ENCODE results near the gene MYADM. TPM values are rescaled to one million over a fixed set of nuclear protein-coding genes. Genes with fewer than 3 reads are reported as not detected.

Gene MYADM
- total and polyA plus RNA-seq, 2 of the 13 experiments (the other 11 are each of a cell fraction or from before 2014, with no cell fraction given): 19.9 to 38.1 TPM

- TF ChIP-seq NFYC (CRISPR knock-in tag; IDR thresholded peaks at IDR 0.05): peak; percentile 14; the same call in 1 of the 2 replicates
- no peak for TF ChIP-seq CC2D1A (CRISPR knock-in tag; IDR thresholded peaks at IDR 0.05)
- no peak for TF ChIP-seq ZNF136 (CRISPR knock-in tag; IDR thresholded peaks at IDR 0.05; ENCODE audit: low read depth)
- TF ChIP-seq, protein P1, sequence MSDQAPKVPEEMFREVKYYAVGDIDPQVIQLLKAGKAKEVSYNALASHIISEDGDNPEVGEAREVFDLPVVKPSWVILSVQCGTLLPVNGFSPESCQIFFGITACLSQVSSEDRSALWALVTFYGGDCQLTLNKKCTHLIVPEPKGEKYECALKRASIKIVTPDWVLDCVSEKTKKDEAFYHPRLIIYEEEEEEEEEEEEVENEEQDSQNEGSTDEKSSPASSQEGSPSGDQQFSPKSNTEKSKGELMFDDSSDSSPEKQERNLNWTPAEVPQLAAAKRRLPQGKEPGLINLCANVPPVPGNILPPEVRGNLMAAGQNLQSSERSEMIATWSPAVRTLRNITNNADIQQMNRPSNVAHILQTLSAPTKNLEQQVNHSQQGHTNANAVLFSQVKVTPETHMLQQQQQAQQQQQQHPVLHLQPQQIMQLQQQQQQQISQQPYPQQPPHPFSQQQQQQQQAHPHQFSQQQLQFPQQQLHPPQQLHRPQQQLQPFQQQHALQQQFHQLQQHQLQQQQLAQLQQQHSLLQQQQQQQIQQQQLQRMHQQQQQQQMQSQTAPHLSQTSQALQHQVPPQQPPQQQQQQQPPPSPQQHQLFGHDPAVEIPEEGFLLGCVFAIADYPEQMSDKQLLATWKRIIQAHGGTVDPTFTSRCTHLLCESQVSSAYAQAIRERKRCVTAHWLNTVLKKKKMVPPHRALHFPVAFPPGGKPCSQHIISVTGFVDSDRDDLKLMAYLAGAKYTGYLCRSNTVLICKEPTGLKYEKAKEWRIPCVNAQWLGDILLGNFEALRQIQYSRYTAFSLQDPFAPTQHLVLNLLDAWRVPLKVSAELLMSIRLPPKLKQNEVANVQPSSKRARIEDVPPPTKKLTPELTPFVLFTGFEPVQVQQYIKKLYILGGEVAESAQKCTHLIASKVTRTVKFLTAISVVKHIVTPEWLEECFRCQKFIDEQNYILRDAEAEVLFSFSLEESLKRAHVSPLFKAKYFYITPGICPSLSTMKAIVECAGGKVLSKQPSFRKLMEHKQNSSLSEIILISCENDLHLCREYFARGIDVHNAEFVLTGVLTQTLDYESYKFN (CRISPR knock-in tag; conservative IDR thresholded peaks at IDR 0.05): peak; percentile 86
- TF ChIP-seq ZNF713 (CRISPR knock-in tag; IDR thresholded peaks at IDR 0.05): no peak
- TF ChIP-seq RAD51 (IDR thresholded peaks at IDR 0.05; ENCODE audit: borderline replicate concordance): no peak
- no peak for TF ChIP-seq ZNF577 (CRISPR knock-in tag; IDR thresholded peaks at IDR 0.05; ENCODE audit: borderline replicate concordance, low read depth)
- no peak for TF ChIP-seq ZBTB2 (CRISPR knock-in tag; IDR thresholded peaks at IDR 0.05; ENCODE audit: low read depth)
- TF ChIP-seq ETV5 (CRISPR knock-in tag; IDR thresholded peaks at IDR 0.05; ENCODE audit: borderline replicate concordance): peak; percentile 95
- TF ChIP-seq PAF1 (CRISPR knock-in tag; IDR thresholded peaks at IDR 0.05): no peak
- TF ChIP-seq ZSCAN30 (CRISPR knock-in tag; IDR thresholded peaks at IDR 0.05): no peak
- no peak for TF ChIP-seq ZNF3 (CRISPR knock-in tag; IDR thresholded peaks at IDR 0.05)
- TF ChIP-seq AHR (CRISPR knock-in tag; IDR thresholded peaks at IDR 0.05): 0 out of 2 replicates have a peak, but pooled peaks have one; percentile 21
- TF ChIP-seq MTF1 (CRISPR knock-in tag; IDR thresholded peaks at IDR 0.05): no peak
- TF ChIP-seq, protein P2, sequence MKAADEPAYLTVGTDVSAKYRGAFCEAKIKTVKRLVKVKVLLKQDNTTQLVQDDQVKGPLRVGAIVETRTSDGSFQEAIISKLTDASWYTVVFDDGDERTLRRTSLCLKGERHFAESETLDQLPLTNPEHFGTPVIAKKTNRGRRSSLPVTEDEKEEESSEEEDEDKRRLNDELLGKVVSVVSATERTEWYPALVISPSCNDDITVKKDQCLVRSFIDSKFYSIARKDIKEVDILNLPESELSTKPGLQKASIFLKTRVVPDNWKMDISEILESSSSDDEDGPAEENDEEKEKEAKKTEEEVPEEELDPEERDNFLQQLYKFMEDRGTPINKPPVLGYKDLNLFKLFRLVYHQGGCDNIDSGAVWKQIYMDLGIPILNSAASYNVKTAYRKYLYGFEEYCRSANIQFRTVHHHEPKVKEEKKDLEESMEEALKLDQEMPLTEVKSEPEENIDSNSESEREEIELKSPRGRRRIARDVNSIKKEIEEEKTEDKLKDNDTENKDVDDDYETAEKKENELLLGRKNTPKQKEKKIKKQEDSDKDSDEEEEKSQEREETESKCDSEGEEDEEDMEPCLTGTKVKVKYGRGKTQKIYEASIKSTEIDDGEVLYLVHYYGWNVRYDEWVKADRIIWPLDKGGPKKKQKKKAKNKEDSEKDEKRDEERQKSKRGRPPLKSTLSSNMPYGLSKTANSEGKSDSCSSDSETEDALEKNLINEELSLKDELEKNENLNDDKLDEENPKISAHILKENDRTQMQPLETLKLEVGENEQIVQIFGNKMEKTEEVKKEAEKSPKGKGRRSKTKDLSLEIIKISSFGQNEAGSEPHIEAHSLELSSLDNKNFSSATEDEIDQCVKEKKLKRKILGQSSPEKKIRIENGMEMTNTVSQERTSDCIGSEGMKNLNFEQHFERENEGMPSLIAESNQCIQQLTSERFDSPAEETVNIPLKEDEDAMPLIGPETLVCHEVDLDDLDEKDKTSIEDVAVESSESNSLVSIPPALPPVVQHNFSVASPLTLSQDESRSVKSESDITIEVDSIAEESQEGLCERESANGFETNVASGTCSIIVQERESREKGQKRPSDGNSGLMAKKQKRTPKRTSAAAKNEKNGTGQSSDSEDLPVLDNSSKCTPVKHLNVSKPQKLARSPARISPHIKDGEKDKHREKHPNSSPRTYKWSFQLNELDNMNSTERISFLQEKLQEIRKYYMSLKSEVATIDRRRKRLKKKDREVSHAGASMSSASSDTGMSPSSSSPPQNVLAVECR (CRISPR knock-in tag; IDR thresholded peaks at IDR 0.05; ENCODE audit: borderline replicate concordance): peak; percentile 88; the same call in 1 of the 2 replicates
- TF ChIP-seq ZNF121 (CRISPR knock-in tag; IDR thresholded peaks at IDR 0.05): no peak
- no peak for TF ChIP-seq ZNF253 (CRISPR knock-in tag; IDR thresholded peaks at IDR 0.05; ENCODE audit: borderline replicate concordance)
- TF ChIP-seq ISX (CRISPR knock-in tag; conservative IDR thresholded peaks at IDR 0.05): no peak
- no peak for TF ChIP-seq DMAP1 (CRISPR knock-in tag; IDR thresholded peaks at IDR 0.05)
Measured at GRCh38 chr19:53867225-53868090, at the start of gene MYADM (continued).

All from HepG2 (cell line).